ENCODE measurements around the gene ADCY2. TPM values are rescaled to one million over a fixed set of nuclear protein-coding genes. Genes with fewer than 3 reads are reported as not detected.

The ADCY2 gene
- total and polyA plus RNA-seq, 2 of the 13 experiments (the other 11 are each of a cell fraction or from before 2014, with no cell fraction given) = not detected

GRCh38 chr5:7629561-7629960 is 233.6 kb downstream of the ADCY2 start:
- CTCF ChIA-PET (ENCODE audit: low intra/inter-chr PET ratio, low total read pairs) = no interaction called here
- Histone ChIP-seq H3K4me1 (ENCODE audit: insufficient read depth, low read length) (no peaks in the 10 kb centered on the region), H3K4me2 (ENCODE audit: low read depth, low read length) (no peak overlapping the region), H3K79me2 (ENCODE audit: insufficient read depth, low read length) (no peaks in the 10 kb centered on the region), H3K36me3 (replicated peaks in 1 of 2; ENCODE audit: control insufficient read depth in 1 of 2, insufficient read depth in 2 of 2, low read length in 2 of 2) (no peaks in the 10 kb centered on the region), H3K4me3 (replicated peaks in 1 of 3; ENCODE audit: insufficient read depth in 1 of 3, low read depth in 2 of 3, low read length in 3 of 3) (no peak overlapping the region), H3K9me3 (ENCODE audit: low read length) (no peaks in the 10 kb centered on the region), H2AFZ (ENCODE audit: low read length) (no peak overlapping the region), H3K27me3 (ENCODE audit: control insufficient read depth in 1 of 2, insufficient read depth in 2 of 2, low read length in 2 of 2) (no peaks in the 10 kb centered on the region; a peak in 1 of 5 replicates), H3K9ac (ENCODE audit: insufficient read depth, low read depth, low read length) (no peak overlapping the region), H4K20me1 (ENCODE audit: insufficient read depth, low read length) (no peaks in the 10 kb centered on the region), H3K27ac (ENCODE audit: extremely low read length, insufficient read depth, low read length) (no peak overlapping the region)
- DNase-seq (ENCODE audit: low spot score) (no peak), FAIRE-seq (no peak), ATAC-seq (no peak)
- no TSS peak for BruUV-seq (replicated peaks)
- TF ChIP-seq ZZZ3 (CRISPR knock-in tag; IDR thresholded peaks at IDR 0.05; ENCODE audit: borderline replicate concordance) (no peak), PAX8 (CRISPR knock-in tag; IDR thresholded peaks at IDR 0.05; ENCODE audit: borderline replicate concordance) (no peak), ZNF7 (CRISPR knock-in tag; IDR thresholded peaks at IDR 0.05) (no peak), ZNF772 (CRISPR knock-in tag; IDR thresholded peaks at IDR 0.05) (no peak), ZNF430 (CRISPR knock-in tag; IDR thresholded peaks at IDR 0.05) (no peak), ATAD3A (CRISPR knock-in tag; IDR thresholded peaks at IDR 0.05) (no peak), KIAA2018 (CRISPR knock-in tag; IDR thresholded peaks at IDR 0.05; ENCODE audit: borderline replicate concordance) (no peak), ZBTB39 (CRISPR knock-in tag; IDR thresholded peaks at IDR 0.05) (no peak), ZNF549 (CRISPR knock-in tag; IDR thresholded peaks at IDR 0.05) (no peak), ZNF138 (CRISPR knock-in tag; IDR thresholded peaks at IDR 0.05; ENCODE audit: low read depth) (no peak)
- 13% methylated on average over 5 of the region's 5 CpGs for WGBS (ENCODE audit: low lambda C conversion rate)
- in situ Hi-C loops (cut with HindIII; ENCODE audit: extremely low pct_ligation_motif_present, low pct_unique_long_range_greater_than_20kb) (no loop called here), intact Hi-C loops (cut with micrococcal nuclease; ENCODE audit: unreplicated experiment) (no loop called here)
- POLR2A ChIA-PET = no interaction called here
